Measurements from ENCODE around the gene RPS6KA3. TPM values are rescaled to one million over a fixed set of nuclear protein-coding genes. Genes with fewer than 3 reads are reported as not detected.

The RPS6KA3 gene
- total RNA-seq, 1 donor from 2014 or later: 63.1 TPM

- no peak for DNase-seq (ENCODE audit: low read depth in 2 of 2)
Measured at GRCh38 chrX:20101934-20102581, 164.7 kb downstream of the RPS6KA3 start.

Other genes starting within 250 kb of the RPS6KA3 start
- under 0.01 TPM in 2 replicates for gene MAP7D2, start 150.0 kb downstream of the RPS6KA3 start, total RNA-seq
- 17.9 and 23.3 TPM in 2 replicates for gene EIF1AX, start 125.1 kb downstream of the RPS6KA3 start, total RNA-seq